Peyer's patch (tissue), 4 donors: ENCODE data around the gene KIF26B.

Experiments
- CTCF ChIP-seq, 6 experiments: fragments of 450-650 bp in 4 of 6; fragments of 200-600 bp in 2 of 6; sonication (generic) in 1 of 6; IDR thresholded peaks; one replicate each; pipeline ENCODE4 v1.5.1; 2017 to 2019; ENCODE audit warnings: antibody characterized with exemption in 6 of 6, mild to moderate bottlenecking in 3 of 6, moderate library complexity in 1 of 6
- POLR2A ChIP-seq, 2 donors: fragments of 450-650 bp; IDR thresholded peaks; one replicate each; pipeline ENCODE4 v1.5.1; 2017; ENCODE audit warnings: antibody characterized with exemption in 2 of 2, mild to moderate bottlenecking in 2 of 2, moderate library complexity in 2 of 2

- TF ChIP-seq CTCF (IDR thresholded peaks at IDR 0.05) (no peak), POLR2A (IDR thresholded peaks at IDR 0.05) (no peak)
Observed at GRCh38 chr1:245332085-245332484, 177.3 kb downstream of the KIF26B start.
